ENCODE results near the gene THOP1.

Gene THOP1

GRCh38 chr19:2762783-2763496 lies 22.4 kb upstream of the THOP1 start:
- no peak for DNase-seq (ENCODE audit: low spot score)

- DNase-seq (ENCODE audit: low spot score) = no peak
These were observed 21.6 kb upstream of the THOP1 start for GRCh38 chr19:2763687-2764086.

GRCh38 chr19:2764945-2765344 lies 20.4 kb upstream of the THOP1 start:
- DNase-seq (ENCODE audit: low spot score) = no peak

GRCh38 chr19:2765376-2765775 lies 19.9 kb upstream of the THOP1 start:
- no peak for DNase-seq (ENCODE audit: low spot score)

- DNase-seq (ENCODE audit: low spot score) = no peak
These were observed 18.5 kb upstream of the THOP1 start for GRCh38 chr19:2766594-2767372.

GRCh38 chr19:2767688-2768087 lies 17.6 kb upstream of the THOP1 start:
- no peak for DNase-seq (ENCODE audit: low spot score)

GRCh38 chr19:2768365-2769132 lies 16.8 kb upstream of the THOP1 start:
- no peak for DNase-seq (ENCODE audit: low spot score)

GRCh38 chr19:2769218-2769617 lies 16.1 kb upstream of the THOP1 start:
- DNase-seq (ENCODE audit: low spot score) = no peak

GRCh38 chr19:2770055-2771013 lies 15.0 kb upstream of the THOP1 start:
- peak; percentile 68 for DNase-seq (ENCODE audit: low spot score)

GRCh38 chr19:2771786-2772674 lies 13.3 kb upstream of the THOP1 start:
- DNase-seq (ENCODE audit: low spot score) = no peak

GRCh38 chr19:2774083-2774679 lies 11.1 kb upstream of the THOP1 start:
- DNase-seq (ENCODE audit: low spot score) = no peak

- no peak for DNase-seq (ENCODE audit: low spot score)
These were observed 10.2 kb upstream of the THOP1 start for GRCh38 chr19:2774953-2775555.

GRCh38 chr19:2775556-2776430 lies 9.5 kb upstream of the THOP1 start:
- DNase-seq (ENCODE audit: low spot score) = no peak

GRCh38 chr19:2777952-2778683 lies 7.2 kb upstream of the THOP1 start:
- DNase-seq (ENCODE audit: low spot score) = no peak

GRCh38 chr19:2779121-2779740 lies 6.1 kb upstream of the THOP1 start:
- DNase-seq (ENCODE audit: low spot score) = no peak

- no peak for DNase-seq (ENCODE audit: low spot score)
These were observed 5.0 kb upstream of the THOP1 start for GRCh38 chr19:2780284-2780683.

- DNase-seq (ENCODE audit: low spot score) = no peak
These were observed 2.9 kb upstream of the THOP1 start for GRCh38 chr19:2782329-2782935.
